H9 (cell line): ENCODE results near the gene DOCK1. TPM values are rescaled to one million over a fixed set of nuclear protein-coding genes. Genes with fewer than 3 reads are reported as not detected.

Experiments
- DNase-seq: peaks from one replicate; pipeline ENCODE4 v3.0.0-alpha.2; 2017
- H2AFZ ChIP-seq: one replicate; pipeline ENCODE4 v1.6.1; 2013; ENCODE audit warnings: mild to moderate bottlenecking, low read length, control low read depth, moderate library complexity
- H2AK5ac ChIP-seq: 2 replicates; pipeline ENCODE4 v1.6.1; 2013; ENCODE audit warnings: low read length, control low read depth, mixed read lengths; ENCODE audit not compliant: insufficient read length
- H2BK120ac ChIP-seq: one replicate; pipeline ENCODE4 v1.6.1; 2013; ENCODE audit warnings: low read depth, mild to moderate bottlenecking, low read length, control low read depth, inconsistent platforms; ENCODE audit not compliant: poor library complexity, severe bottlenecking
- H2BK12ac ChIP-seq: 2 replicates; pipeline ENCODE4 v1.6.1; 2013; ENCODE audit warnings: low read length, control low read depth, mixed read lengths, low read depth; ENCODE audit not compliant: insufficient read length
- H2BK15ac ChIP-seq: 2 replicates; pipeline ENCODE4 v1.6.1; 2013; ENCODE audit warnings: low read depth, low read length, control low read depth
- H2BK20ac ChIP-seq: one replicate; pipeline ENCODE4 v1.6.1; 2013; ENCODE audit warnings: low read depth, mild to moderate bottlenecking, low read length, control low read depth, inconsistent platforms; ENCODE audit not compliant: poor library complexity, severe bottlenecking
- H2BK5ac ChIP-seq: 2 replicates; pipeline ENCODE4 v1.6.1; 2013; ENCODE audit warnings: low read length, control low read depth, mixed read lengths; ENCODE audit not compliant: insufficient read length
- H3K14ac ChIP-seq: 2 replicates; pipeline ENCODE4 v1.6.1; 2013; ENCODE audit warnings: low read length, control low read depth; ENCODE audit not compliant: insufficient read depth
- H3K18ac ChIP-seq: 2 replicates; pipeline ENCODE4 v1.6.1; 2013; ENCODE audit warnings: low read depth, mild to moderate bottlenecking, mixed read lengths, low read length, control low read depth; ENCODE audit not compliant: insufficient read length
- H3K23ac ChIP-seq: 2 replicates; pipeline ENCODE4 v1.6.1; 2013; ENCODE audit warnings: low read length, control low read depth, mixed read lengths, low read depth; ENCODE audit not compliant: insufficient read length
- H3K23me2 ChIP-seq: 2 replicates; pipeline ENCODE4 v1.6.1; 2013; ENCODE audit warnings: low read depth, mild to moderate bottlenecking, mixed read lengths, low read length, control low read depth; ENCODE audit not compliant: insufficient read length, poor library complexity, severe bottlenecking
- H3K27ac ChIP-seq: 2 replicates; pipeline ENCODE4 v1.5.1; 2013; ENCODE audit warnings: low read length, control low read depth, mixed read lengths, low read depth; ENCODE audit not compliant: insufficient read length
- H3K27me3 ChIP-seq: 2 replicates; pipeline ENCODE4 v1.6.1; 2013; ENCODE audit warnings: low read length, control low read depth, inconsistent platforms; ENCODE audit not compliant: insufficient read depth
- H3K4ac ChIP-seq: 2 replicates; pipeline ENCODE4 v1.6.1; 2013; ENCODE audit warnings: low read depth, mild to moderate bottlenecking, control low read depth, inconsistent platforms, low read length, moderate library complexity
- H3K4me1 ChIP-seq: 2 replicates; pipeline ENCODE4 v1.6.1; 2013; ENCODE audit warnings: low read length, control low read depth, inconsistent platforms; ENCODE audit not compliant: insufficient read depth
- H3K4me2 ChIP-seq: 2 replicates; pipeline ENCODE4 v1.6.1; 2013; ENCODE audit warnings: low read length, control low read depth, mixed read lengths; ENCODE audit not compliant: insufficient read length, insufficient read depth
- H3K56ac ChIP-seq: 2 replicates; pipeline ENCODE4 v1.6.1; 2013; ENCODE audit warnings: low read depth, mild to moderate bottlenecking, mixed read lengths, low read length, control low read depth; ENCODE audit not compliant: insufficient read length
- H3K79me1 ChIP-seq: 2 replicates; pipeline ENCODE4 v1.6.1; 2013; ENCODE audit warnings: low read depth, mild to moderate bottlenecking, moderate library complexity, low read length, control low read depth, inconsistent platforms; ENCODE audit not compliant: insufficient read depth, poor library complexity, severe bottlenecking
- H3K79me2 ChIP-seq: 2 replicates; pipeline ENCODE4 v1.6.1; 2013; ENCODE audit warnings: low read length, control low read depth, inconsistent platforms; ENCODE audit not compliant: insufficient read depth
- H3K9ac ChIP-seq: 2 replicates; pipeline ENCODE4 v1.6.1; 2013; ENCODE audit warnings: low read length, control low read depth, mixed read lengths; ENCODE audit not compliant: insufficient read length; ENCODE audit errors: extremely low read depth
- H3K9me3 ChIP-seq: one replicate; pipeline ENCODE4 v1.6.1; 2013; ENCODE audit warnings: low read depth, low read length, inconsistent platforms; ENCODE audit not compliant: control insufficient read depth
- H3T11ph ChIP-seq: one replicate; pipeline ENCODE4 v1.6.1; 2013; ENCODE audit warnings: mild to moderate bottlenecking, low read length, control low read depth, inconsistent platforms
- H4K20me1 ChIP-seq: one replicate; pipeline ENCODE4 v1.6.1; 2013; ENCODE audit not compliant: control insufficient read depth, insufficient read length, insufficient read depth
- H4K5ac ChIP-seq: 2 replicates; pipeline ENCODE4 v1.6.1; 2013; ENCODE audit warnings: low read depth, mild to moderate bottlenecking, mixed read lengths, low read length, control low read depth; ENCODE audit not compliant: insufficient read length
- H4K8ac ChIP-seq: replicated peaks from 2 replicates; pipeline ENCODE4 v1.6.1; 2013; ENCODE audit warnings: low read length, control low read depth, mixed read lengths, low read depth; ENCODE audit not compliant: insufficient read length
- H4K91ac ChIP-seq: 2 replicates; pipeline ENCODE4 v1.6.1; 2013; ENCODE audit warnings: low read depth, mild to moderate bottlenecking, moderate library complexity, mixed read lengths, low read length, control low read depth; ENCODE audit not compliant: insufficient read length
- H3K27ac Mint-ChIP-seq, 3 experiments: 2 replicates in 2 of 3; 3 replicates in 1 of 3; pipeline ENCODE4 v1.8.0; 2020 to 2021; ENCODE audit warnings: mixed read lengths in 3 of 3, mild to moderate bottlenecking in 1 of 3, moderate library complexity in 1 of 3
- H3K27me3 Mint-ChIP-seq: 2 replicates; pipeline ENCODE4 v1.8.0; 2021; ENCODE audit warnings: low read depth, mild to moderate bottlenecking, moderate library complexity, mixed read lengths
- H3K36me3 Mint-ChIP-seq, 3 experiments: 2 replicates in 2 of 3; 3 replicates in 1 of 3; pipeline ENCODE4 v1.8.0; 2020 to 2021; ENCODE audit warnings: low read depth in 3 of 3, mixed read lengths in 3 of 3; ENCODE audit not compliant: insufficient read depth in 1 of 3
- H3K4me1 Mint-ChIP-seq, 2 experiments: 2 replicates each; pipeline ENCODE4 v1.8.0; 2020; ENCODE audit warnings: mixed read lengths in 2 of 2
- H3K4me3 Mint-ChIP-seq, 2 experiments: 2 replicates in 1 of 2; 3 replicates in 1 of 2; pipeline ENCODE4 v1.8.0; 2020 to 2021; ENCODE audit warnings: mild to moderate bottlenecking in 2 of 2, mixed read lengths in 2 of 2, moderate library complexity in 1 of 2
- H3K9me3 Mint-ChIP-seq, 2 experiments: 2 replicates in 1 of 2; 3 replicates in 1 of 2; pipeline ENCODE4 v1.8.0; 2020; ENCODE audit warnings: mild to moderate bottlenecking in 2 of 2, mixed read lengths in 2 of 2, moderate library complexity in 1 of 2
- CTCF ChIP-seq: fragments of 200-600 bp; sonication (generic); conservative IDR thresholded peaks from 3 replicates; pipeline ENCODE4 v1.8.0; 2021; ENCODE audit warnings: antibody characterized with exemption, mild to moderate bottlenecking
- WGBS: extraction: QIAGEN DNeasy Blood & Tissue Kit; methylation state at CpG from one replicate; pipeline ENCODE4 v1.1.7; 2013; ENCODE audit warnings: missing lambda C conversion rate, low lambda C conversion rate, mixed read lengths; ENCODE audit not compliant: insufficient read length; ENCODE audit errors: extremely low coverage; 5-methylcytosine and 5-hydroxymethylcytosine counted together
- total RNA-seq: library from RNA; stranded (reverse); gene quantifications from 2 replicates; pipeline ENCODE4 v1.2.1, GENCODE V29; 2021

The DOCK1 gene
- total RNA-seq, 1 experiment from 2014 or later, result 57.0 TPM

- no peaks in the 10 kb centered on the region for H3K9me3 Mint-ChIP-seq
- Histone ChIP-seq H3K4me1 (no peaks in the 10 kb centered on the region), H2BK15ac (no peak overlapping the region), H2BK12ac (no peak overlapping the region), H3T11ph (no peak overlapping the region), H3K9me3 (no peaks in the 10 kb centered on the region), H3K9ac (no peak overlapping the region), H3K18ac (no peak overlapping the region), H2AK5ac (no peak overlapping the region), H3K23me2 (peaks cover 3% of the 10 kb centered on the region), H2AFZ (no peak overlapping the region), H2BK120ac (no peak overlapping the region), H3K27ac (no peak overlapping the region), H3K27me3 (no peaks in the 10 kb centered on the region), H3K14ac (no peak overlapping the region), H3K4me2 (no peak overlapping the region), H2BK20ac (no peak overlapping the region), H3K4ac (no peak overlapping the region), H4K91ac (no peak overlapping the region), H3K79me2 (no peaks in the 10 kb centered on the region), H4K5ac (no peak overlapping the region), H3K56ac (no peak overlapping the region), H3K23ac (no peak overlapping the region), H4K20me1 (no peaks in the 10 kb centered on the region), H3K79me1 (no peaks in the 10 kb centered on the region), H2BK5ac (no peak overlapping the region), H4K8ac (no peak overlapping the region)
- TF ChIP-seq CTCF, result no peak
- no peak overlapping the region for H3K27ac Mint-ChIP-seq
- no peaks in the 10 kb centered on the region for H3K27me3 Mint-ChIP-seq
- no peak overlapping the region for H3K4me3 Mint-ChIP-seq
- no peak for DNase-seq
- H3K36me3 Mint-ChIP-seq, result peaks cover 12 to 21% (median 16%) of the 10 kb centered on the region in 3 experiments; a peak in 6 of 7 replicates
- WGBS, result no CpG with 5 or more reads among the region's 6 CpGs
- H3K4me1 Mint-ChIP-seq, result no peaks in the 10 kb centered on the region
Observed at GRCh38 chr10:127123626-127124025, 218.4 kb downstream of the DOCK1 start.
